AG09319 (cell line): ENCODE measurements around the gene HERC5.
"Not testable (repeated sequence)": the region's sequence is repeated elsewhere in the genome, so short reads cannot be mapped to it uniquely, and the experiment has no call there.

Source experiments
- DNase-seq: peaks from one replicate; pipeline ENCODE4 v3.0.0-alpha.2; 2010; ENCODE audit warnings: low read depth; ENCODE audit errors: extremely low read depth
- CTCF ChIP-seq: IDR thresholded peaks from 2 replicates; pipeline ENCODE4 v1.5.1; 2011; ENCODE audit warnings: low read depth, mild to moderate bottlenecking, inconsistent platforms, low read length, moderate library complexity

Gene HERC5

GRCh38 chr4:88440146-88440545 is 16.8 kb upstream of the HERC5 start:
- TF ChIP-seq CTCF: no peak
- no peak for DNase-seq

GRCh38 chr4:88441696-88442095 is 15.2 kb upstream of the HERC5 start:
- TF ChIP-seq CTCF: no peak
- DNase-seq: no peak

- TF ChIP-seq CTCF: no peak
- DNase-seq: no peak
These were observed 14.2 kb upstream of the HERC5 start for GRCh38 chr4:88442689-88443191.

GRCh38 chr4:88443486-88443885 is 13.4 kb upstream of the HERC5 start:
- TF ChIP-seq CTCF: no peak
- DNase-seq: no peak

GRCh38 chr4:88445252-88445651 is 11.7 kb upstream of the HERC5 start:
- no peak for DNase-seq
- no peak for TF ChIP-seq CTCF

- no peak for TF ChIP-seq CTCF
- DNase-seq: no peak
These were observed 10.8 kb upstream of the HERC5 start for GRCh38 chr4:88446124-88446523.

GRCh38 chr4:88447371-88448095 is 9.4 kb upstream of the HERC5 start:
- no peak for DNase-seq
- no peak for TF ChIP-seq CTCF

GRCh38 chr4:88448211-88448765 is 8.6 kb upstream of the HERC5 start:
- not testable (repeated sequence) for DNase-seq
